Skeletal muscle tissue (tissue), 4 donors: ENCODE results near the gene TSLP. TPM values are rescaled to one million over a fixed set of nuclear protein-coding genes. Genes with fewer than 3 reads are reported as not detected.

Experiments
- H3K27ac ChIP-seq: one replicate; pipeline ENCODE4 v1.7.0; 2013; ENCODE audit warnings: mild to moderate bottlenecking, low read depth, low read length, inconsistent platforms
- H3K27me3 ChIP-seq, 3 donors: one replicate each; pipeline ENCODE4 v1.7.0; 2013; ENCODE audit warnings: low read length in 3 of 3; ENCODE audit not compliant: control insufficient read depth in 3 of 3, insufficient read depth in 3 of 3
- H3K36me3 ChIP-seq, 3 donors: one replicate each; pipeline ENCODE4 v1.7.0; 2013; ENCODE audit warnings: low read length in 3 of 3; ENCODE audit not compliant: control insufficient read depth in 3 of 3, insufficient read depth in 3 of 3
- H3K4me1 ChIP-seq, 3 donors: one replicate each; pipeline ENCODE4 v1.7.0; 2013; ENCODE audit warnings: low read length in 3 of 3, mild to moderate bottlenecking in 3 of 3; ENCODE audit not compliant: control insufficient read depth in 3 of 3, insufficient read depth in 3 of 3
- H3K4me3 ChIP-seq, 3 donors: one replicate each; pipeline ENCODE4 v1.7.0; 2013; ENCODE audit warnings: low read length in 3 of 3
- H3K9ac ChIP-seq, 3 donors: one replicate each; pipeline ENCODE4 v1.7.0; 2013; ENCODE audit warnings: low read length in 3 of 3, mild to moderate bottlenecking in 3 of 3, moderate library complexity in 2 of 3, low read depth in 1 of 3
- H3K9me3 ChIP-seq, 3 donors: one replicate each; pipeline ENCODE4 v1.7.0; 2013; ENCODE audit warnings: low read length in 3 of 3; ENCODE audit not compliant: control insufficient read depth in 3 of 3
- total RNA-seq: library from RNA; depleted of rRNA; stranded (reverse); fragments of >200 nt; gene quantifications from one replicate; pipeline ENCODE4 v1.2.3, GENCODE V29; 2014
- donor health status: Osteomylitis.

The TSLP gene
- under 0.01 TPM for total RNA-seq

DNA sequence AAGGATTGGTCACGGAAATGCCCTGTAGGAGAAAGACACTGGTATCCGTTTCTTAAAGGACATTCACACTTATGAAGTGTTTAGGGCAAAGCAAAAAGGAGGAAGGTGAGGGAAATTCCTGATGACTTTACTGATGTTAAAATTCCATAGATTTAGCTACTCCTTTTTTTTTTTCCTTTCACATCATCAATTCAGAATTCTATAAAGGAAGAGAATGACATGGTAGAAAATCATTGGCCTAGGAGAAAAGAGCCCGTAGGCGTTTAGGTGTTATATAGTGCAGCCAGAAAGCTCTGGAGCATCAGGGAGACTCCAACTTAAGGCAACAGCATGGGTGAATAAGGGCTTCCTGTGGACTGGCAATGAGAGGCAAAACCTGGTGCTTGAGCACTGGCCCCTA, at the start of gene TSLP:
Gene TSLP, plus strand, starts transcription at position 301 of the 400 bp plus-strand sequence. CDS start 178 bp downstream, outside the sequence.
- peak within 1 kb of the TSS in 1 of 3 donors; percentile 82 for H3K9ac ChIP-seq
- no peaks in the 10 kb centered on the region for H3K36me3 ChIP-seq
- H3K9me3 ChIP-seq: no peaks in the 10 kb centered on the region
- peaks cover 14 to 20% (median 19%) of the 10 kb centered on the region in 3 donors for H3K27me3 ChIP-seq
- peaks cover 3 to 16% (median 11%) of the 10 kb centered on the region in 3 donors for H3K4me1 ChIP-seq
- H3K27ac ChIP-seq: no peak within 1 kb of the TSS
- peak within 1 kb of the TSS; percentile 30 to 85 (median 83) for H3K4me3 ChIP-seq

DNA sequence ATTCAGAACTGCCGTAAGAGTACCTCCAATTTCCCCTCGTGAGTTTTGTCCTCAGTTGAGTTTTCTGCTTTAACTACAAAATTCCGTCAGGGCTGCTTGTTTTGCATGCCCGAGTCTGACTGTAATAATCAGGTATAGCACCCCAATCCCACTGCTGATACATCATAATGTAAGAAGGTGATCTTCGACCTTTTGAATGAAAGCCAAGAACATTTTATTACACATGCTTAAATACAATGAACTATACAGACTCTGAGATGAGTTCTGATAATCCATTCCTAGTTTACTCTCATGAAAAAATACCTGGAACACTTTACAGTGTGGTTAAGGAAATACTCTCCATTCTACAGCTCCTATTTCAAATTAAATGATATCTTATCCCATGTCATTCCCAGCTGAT, 49.2 kb upstream of the TSLP start:
- Histone ChIP-seq H3K9ac (no peak overlapping the region), H3K36me3 (no peaks in the 10 kb centered on the region), H3K4me3 (no peak overlapping the region), H3K9me3 (no peaks in the 10 kb centered on the region), H3K27me3 (no peaks in the 10 kb centered on the region), H3K27ac (no peak overlapping the region), H3K4me1 (no peaks in the 10 kb centered on the region)

DNA sequence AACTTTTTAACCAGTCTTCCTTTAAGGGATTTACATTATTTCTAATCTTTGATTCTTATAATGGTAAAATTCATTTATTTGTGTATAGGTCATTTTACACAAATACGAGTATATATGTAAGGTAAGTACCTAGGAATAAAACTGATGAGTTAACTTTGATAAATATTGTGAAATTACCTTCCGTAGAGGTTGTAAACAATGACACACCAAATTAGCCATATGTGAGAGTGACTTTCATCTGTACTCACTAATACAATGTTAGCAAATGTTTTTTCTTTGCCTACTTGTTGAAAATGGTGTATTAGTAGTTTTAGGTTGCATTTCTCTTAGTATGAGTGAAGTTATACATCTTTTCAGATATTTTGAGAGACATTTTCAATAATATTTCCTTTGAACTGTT, 42.6 kb upstream of the TSLP start:
- no peak overlapping the region for H3K27ac ChIP-seq
- no peaks in the 10 kb centered on the region for H3K4me1 ChIP-seq
- no peak overlapping the region for H3K4me3 ChIP-seq
- no peaks in the 10 kb centered on the region for H3K27me3 ChIP-seq
- H3K9me3 ChIP-seq: no peaks in the 10 kb centered on the region
- H3K9ac ChIP-seq: no peak overlapping the region
- H3K36me3 ChIP-seq: no peaks in the 10 kb centered on the region

DNA sequence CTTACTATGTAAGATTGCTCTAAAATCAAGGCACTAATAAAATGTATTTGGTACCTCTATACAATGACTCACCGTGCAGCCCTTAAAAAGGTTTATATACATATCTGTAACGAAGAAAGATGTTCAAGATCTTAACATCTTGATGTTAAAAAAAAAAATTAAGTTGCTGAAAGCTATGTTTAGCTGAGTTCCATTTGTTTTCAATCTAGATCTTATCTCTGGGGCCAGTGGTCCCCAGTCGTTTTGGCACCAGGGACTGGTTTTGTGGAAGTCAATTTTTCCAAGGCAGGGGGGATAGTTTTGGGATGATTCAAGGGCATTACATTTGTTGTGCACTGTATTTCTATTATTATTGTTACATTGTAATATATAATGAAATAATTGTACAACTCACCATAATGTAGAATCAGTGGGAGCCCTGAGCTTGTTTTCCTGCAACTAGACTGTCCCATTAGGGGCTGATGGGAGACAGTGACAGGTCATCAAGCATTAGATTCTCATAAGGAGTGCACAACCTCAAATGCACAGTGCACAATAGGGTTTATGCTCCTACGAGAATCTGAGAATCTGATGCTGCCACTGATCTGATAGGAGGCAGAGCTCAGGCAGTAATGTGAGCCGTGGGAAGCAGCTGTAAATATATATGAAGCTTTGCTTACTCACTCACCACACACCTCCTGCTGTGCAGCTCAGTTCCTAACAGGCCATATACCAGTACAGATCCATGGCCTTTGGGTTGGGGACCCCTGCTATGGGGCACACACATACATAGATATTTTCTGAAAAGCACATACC, 27.6 kb upstream of the TSLP start:
- Histone ChIP-seq H3K4me3 (no peak overlapping the region), H3K9ac (no peak overlapping the region), H3K36me3 (no peaks in the 10 kb centered on the region), H3K4me1 (no peaks in the 10 kb centered on the region), H3K27ac (no peak overlapping the region), H3K27me3 (no peaks in the 10 kb centered on the region), H3K9me3 (no peaks in the 10 kb centered on the region)

DNA sequence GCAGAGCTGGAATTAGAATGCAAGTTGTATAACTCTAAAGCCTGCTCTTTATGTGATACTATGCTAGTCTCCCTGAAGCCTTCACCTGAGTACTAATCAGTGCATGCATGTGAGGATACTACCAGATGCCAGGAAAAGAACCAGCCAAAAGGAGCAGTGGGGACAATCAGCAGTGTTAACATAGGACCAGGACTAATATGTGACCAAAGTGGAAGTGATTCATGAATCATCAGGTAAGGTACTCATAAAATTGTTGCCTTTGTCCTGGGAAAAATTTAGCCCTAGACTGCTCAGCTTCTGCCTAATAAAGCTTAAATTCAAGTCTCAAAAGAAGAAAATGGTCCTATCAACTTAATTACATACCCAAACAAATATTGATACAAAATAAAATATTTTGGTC, 13.4 kb upstream of the TSLP start:
- Histone ChIP-seq H3K4me3 (no peak overlapping the region), H3K4me1 (no peaks in the 10 kb centered on the region), H3K9me3 (no peaks in the 10 kb centered on the region), H3K36me3 (no peaks in the 10 kb centered on the region), H3K27me3 (no peaks in the 10 kb centered on the region), H3K9ac (no peak overlapping the region), H3K27ac (no peak overlapping the region)

DNA sequence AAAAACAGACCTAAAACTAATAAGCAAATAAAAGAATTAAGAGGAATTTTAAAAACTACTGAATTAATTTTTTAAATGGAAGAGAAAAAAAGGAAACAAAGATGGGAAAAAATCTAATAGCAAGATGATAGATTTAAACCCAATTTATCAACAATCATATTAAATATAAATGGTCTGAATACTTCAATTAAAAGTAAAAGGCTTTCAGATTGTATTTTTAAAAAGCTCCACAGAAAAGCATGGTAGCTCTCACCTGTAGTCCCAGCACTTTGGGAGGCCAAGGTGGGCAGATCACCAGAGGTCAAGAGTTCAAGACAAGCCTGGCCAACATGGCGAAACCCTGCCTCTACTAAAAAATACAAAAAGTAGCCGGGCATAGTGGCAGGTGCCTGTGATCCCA, 11.3 kb upstream of the TSLP start:
- no peak overlapping the region for H3K4me3 ChIP-seq
- peaks cover 0 to 4% (median 0%) of the 10 kb centered on the region in 3 donors for H3K27me3 ChIP-seq
- no peak overlapping the region for H3K27ac ChIP-seq
- H3K4me1 ChIP-seq: no peaks in the 10 kb centered on the region
- H3K9ac ChIP-seq: no peak overlapping the region
- H3K9me3 ChIP-seq: no peaks in the 10 kb centered on the region
- no peaks in the 10 kb centered on the region for H3K36me3 ChIP-seq

DNA sequence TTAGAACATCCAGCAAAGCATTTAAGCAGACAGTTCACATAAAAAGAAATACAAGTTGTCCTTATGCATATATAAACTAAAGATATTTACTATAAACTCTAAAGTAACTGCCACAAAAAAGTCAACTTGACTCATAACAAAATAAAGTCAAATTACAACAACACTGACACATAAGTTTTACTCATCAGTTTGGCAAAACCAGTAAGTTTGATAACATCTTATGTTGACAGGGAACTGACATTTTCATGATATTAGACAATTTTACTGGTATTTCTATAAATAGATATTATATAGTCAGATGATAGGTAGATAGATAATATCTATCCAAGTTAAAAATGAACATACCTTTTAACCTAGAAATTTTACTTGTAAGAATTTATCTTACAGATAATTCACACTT, 9.9 kb upstream of the TSLP start:
- Histone ChIP-seq H3K27ac (no peak overlapping the region), H3K4me1 (no peaks in the 10 kb centered on the region), H3K36me3 (no peaks in the 10 kb centered on the region), H3K4me3 (no peak overlapping the region), H3K27me3 (peaks cover 0 to 5% (median 4%) of the 10 kb centered on the region in 3 donors), H3K9me3 (no peaks in the 10 kb centered on the region), H3K9ac (no peak overlapping the region)

DNA sequence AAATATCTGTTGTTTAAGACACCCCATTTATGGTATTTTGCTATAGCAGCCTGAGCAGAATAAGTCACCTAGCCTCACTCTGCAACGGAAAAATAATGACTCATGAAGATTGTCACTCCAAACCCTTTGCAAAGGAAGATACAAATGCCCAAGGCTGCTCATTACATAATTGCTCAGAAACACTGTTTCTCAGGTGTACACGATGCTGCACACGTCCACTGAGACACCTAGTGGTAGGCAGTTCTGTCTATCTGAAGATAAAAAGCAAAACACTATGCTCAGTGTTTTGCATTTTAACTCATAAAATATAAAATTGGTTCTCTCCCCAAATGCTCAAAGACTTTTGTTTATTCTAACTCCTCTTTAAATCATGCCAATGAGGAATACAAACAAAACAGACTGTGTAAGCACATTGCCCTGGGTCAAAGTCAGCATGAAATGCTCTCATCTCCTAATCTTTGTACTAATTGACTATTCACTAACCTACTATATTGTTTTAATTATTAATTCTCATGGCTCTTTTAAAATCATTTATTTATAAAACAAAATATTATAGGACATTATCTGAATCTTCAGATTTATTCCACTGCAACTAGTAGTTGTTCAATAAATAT, 7.7 kb upstream of the TSLP start:
- Histone ChIP-seq H3K27me3 (peaks cover 6 to 8% (median 7%) of the 10 kb centered on the region in 3 donors), H3K27ac (no peak overlapping the region), H3K4me1 (no peaks in the 10 kb centered on the region), H3K4me3 (no peak overlapping the region), H3K9ac (no peak overlapping the region), H3K9me3 (no peaks in the 10 kb centered on the region), H3K36me3 (no peaks in the 10 kb centered on the region)

DNA sequence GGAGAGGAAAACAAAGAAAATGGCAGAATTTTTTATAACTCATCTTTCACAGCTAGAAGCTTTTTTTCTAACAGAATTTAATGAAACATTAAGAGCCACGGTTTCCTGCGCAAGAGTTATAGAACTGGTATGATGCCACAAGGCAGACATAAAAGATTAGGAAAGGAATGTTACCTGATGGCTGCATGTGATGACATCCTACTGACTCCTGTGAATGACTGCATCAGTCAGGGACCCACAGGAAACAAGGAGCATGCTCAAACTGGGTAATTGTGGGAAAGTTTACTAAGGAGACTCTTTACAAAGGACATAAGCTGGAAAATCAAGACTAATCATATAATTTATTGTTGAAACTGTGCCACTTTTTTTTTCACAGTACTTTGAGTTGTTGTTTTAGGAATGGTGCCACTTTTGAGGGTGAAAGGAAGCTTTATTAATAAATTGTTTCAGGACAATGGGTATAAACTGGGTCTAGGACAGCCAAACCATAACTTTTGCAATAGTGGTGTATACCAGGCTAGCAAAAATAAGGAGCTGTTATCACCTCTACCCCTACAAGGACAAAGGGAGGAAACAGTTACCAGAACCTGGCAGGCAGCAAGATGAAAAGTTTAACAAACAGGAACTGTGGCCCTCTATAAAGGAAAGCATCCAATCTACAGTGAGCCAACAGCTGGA, 5.1 kb upstream of the TSLP start:
- no peak overlapping the region for H3K27ac ChIP-seq
- H3K9ac ChIP-seq: no peak overlapping the region
- H3K4me1 ChIP-seq: peaks cover 3 to 7% (median 5%) of the 10 kb centered on the region in 3 donors
- H3K36me3 ChIP-seq: no peaks in the 10 kb centered on the region
- no peaks in the 10 kb centered on the region for H3K9me3 ChIP-seq
- H3K4me3 ChIP-seq: no peak overlapping the region
- peaks cover 18 to 23% (median 19%) of the 10 kb centered on the region in 3 donors for H3K27me3 ChIP-seq

DNA sequence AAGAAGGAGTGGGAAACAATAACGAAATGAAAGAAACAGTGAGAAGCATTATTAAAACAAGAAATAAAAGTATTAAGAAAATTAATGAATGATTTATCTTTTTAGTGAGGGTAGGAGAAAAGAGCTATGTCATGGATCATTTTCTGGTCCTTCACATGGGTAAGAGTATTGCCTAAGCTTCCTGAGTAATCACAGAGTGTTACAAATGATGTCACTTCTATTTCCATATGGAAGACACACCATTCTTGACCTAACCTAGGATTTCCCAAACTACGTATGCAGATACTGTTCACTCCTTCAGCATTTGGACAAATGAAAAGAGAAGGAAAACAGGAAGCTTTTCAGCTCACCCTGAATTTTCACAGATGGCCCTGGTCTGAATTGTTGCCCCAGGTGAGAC, 3.3 kb upstream of the TSLP start:
- H3K27me3 ChIP-seq: peaks cover 18 to 23% (median 19%) of the 10 kb centered on the region in 3 donors
- H3K9me3 ChIP-seq: no peaks in the 10 kb centered on the region
- no peak overlapping the region for H3K4me3 ChIP-seq
- no peak overlapping the region for H3K9ac ChIP-seq
- H3K4me1 ChIP-seq: peaks cover 3 to 14% (median 5%) of the 10 kb centered on the region in 3 donors
- H3K36me3 ChIP-seq: no peaks in the 10 kb centered on the region
- no peak overlapping the region for H3K27ac ChIP-seq
